NOMO-1 treated with DMSO at 0.1 percent for 48 hours (cell line): ENCODE data around the gene ERI3.

Source experiments
- DNase-seq: peaks from one replicate; lab custom pipeline; 2025; ENCODE audit not compliant: unreplicated experiment; lab: John Stamatoyannopoulos, UW

Gene ERI3, protein sequence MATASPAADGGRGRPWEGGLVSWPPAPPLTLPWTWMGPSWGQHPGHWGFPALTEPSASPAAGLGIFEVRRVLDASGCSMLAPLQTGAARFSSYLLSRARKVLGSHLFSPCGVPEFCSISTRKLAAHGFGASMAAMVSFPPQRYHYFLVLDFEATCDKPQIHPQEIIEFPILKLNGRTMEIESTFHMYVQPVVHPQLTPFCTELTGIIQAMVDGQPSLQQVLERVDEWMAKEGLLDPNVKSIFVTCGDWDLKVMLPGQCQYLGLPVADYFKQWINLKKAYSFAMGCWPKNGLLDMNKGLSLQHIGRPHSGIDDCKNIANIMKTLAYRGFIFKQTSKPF

DNA sequence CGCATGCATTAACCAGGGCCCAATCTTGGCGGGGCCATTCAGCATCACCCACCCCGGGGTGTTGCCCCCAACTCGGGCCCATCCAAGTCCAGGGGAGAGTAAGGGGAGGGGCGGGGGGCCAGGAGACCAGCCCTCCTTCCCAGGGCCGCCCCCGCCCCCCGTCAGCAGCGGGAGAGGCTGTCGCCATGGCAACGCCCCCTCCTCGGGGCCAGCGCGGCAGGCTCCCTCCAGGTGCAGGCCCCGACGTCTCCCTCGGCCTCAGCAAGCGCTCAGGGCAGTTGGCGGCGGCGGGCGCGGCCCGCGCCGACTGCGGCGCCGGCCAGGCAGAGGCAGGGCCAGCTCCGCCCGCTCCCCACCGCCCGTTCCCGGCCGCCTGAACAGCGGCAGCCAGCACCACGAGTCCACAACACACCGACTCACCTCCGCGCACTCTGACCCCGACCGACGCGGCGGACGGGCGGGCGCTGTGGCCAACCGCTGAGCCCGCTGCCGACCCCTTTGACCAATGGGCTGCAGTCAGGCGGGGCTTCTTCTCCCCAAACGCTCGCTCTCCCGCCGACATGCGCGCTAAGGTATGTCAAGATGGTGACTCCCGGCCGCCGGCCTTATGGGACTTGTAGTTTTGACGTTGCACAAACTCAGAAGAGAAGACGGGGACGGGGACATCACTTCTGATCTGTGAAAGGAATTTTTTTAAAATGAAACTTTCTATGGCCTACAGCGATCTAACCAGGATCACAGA is at the start of gene ERI3:
ERI3 (minus strand) TSS at position 418 of the 742 bp plus-strand sequence; CDS start at position 187, 231 bp downstream.
- DNase-seq: peak; percentile 99

DNA sequence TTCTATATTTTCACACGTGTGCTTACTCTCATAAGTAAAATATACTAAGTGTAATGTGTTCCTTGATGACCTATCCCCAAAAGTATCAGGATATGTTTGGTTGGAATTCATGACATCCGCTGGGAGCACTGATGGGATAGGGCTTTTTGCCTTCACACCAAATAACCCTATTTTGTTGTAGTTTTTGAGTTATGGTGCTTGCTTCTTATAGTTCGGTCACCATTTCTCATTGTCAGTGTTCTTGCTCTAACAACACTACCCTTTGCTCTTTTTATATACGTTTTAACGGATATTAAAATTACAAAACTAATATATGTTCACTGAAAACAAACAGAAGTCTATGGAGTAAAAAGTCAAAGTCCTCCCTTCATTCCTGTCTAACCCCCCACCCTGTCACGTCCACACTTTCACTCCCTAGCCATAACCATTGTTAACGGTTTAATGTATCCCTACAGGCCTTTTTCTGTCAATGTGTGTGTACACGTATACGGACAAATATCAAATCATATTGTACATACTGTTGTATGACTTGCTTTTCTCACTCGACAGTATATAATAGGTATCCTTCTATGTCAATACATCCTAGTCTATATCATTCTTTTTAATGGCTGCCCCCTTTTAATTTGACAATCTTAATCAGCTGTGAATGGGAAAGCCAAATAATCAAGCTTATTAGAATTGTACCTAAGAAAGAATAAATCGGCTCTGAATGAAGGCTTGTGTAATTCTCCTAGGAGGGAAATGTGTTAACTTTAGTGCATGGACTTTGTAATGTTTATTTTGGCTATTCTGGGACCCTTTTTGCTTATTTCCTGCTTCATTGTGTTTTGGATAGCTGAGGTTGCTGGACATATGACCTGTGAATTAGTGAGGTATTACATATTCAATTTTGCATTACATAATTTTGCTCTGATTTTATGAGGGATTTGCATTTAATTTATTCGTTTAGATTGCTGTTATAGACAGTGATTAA is 46.5 kb upstream of the ERI3 start:
- DNase-seq: no peak

DNA sequence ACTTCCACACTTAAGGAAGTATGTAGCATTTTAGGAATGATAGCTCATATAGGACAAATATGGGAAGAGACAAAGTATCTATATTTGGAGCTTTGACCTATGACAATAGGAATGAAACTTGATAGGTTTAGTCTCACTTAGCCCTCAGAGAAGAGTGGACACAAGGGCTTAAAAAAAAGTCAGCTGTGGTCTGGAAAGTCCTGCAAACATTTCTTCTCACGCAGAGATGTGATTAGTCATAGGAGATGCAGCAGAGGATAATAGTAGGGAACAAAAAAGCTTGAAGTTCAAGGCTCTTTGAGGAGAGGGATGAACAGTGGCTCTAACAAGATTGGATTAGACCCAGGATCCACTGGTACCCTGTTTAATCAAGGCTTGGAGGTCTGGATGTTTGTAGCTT is 35.2 kb upstream of the ERI3 start:
- DNase-seq: no peak

DNA sequence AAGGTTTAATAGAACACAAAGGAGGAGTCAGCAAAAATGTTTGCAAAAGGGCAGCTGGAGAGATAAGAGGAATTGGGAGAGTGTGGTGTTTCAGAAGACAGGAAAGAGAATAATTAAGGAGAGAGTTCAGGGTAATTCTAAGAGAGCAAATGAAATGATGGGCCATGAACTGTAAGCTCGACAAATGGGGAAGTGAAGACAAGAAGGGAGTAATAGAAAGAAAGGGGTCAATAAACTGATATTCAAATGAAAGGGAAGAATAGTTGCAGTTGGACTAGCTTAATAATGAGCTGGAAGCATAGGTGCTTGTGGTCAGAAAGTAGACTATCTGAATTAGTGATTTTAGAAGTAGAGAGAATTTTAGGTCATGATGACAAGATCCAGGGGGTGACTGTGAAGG is 34.4 kb upstream of the ERI3 start:
- DNase-seq: no peak

DNA sequence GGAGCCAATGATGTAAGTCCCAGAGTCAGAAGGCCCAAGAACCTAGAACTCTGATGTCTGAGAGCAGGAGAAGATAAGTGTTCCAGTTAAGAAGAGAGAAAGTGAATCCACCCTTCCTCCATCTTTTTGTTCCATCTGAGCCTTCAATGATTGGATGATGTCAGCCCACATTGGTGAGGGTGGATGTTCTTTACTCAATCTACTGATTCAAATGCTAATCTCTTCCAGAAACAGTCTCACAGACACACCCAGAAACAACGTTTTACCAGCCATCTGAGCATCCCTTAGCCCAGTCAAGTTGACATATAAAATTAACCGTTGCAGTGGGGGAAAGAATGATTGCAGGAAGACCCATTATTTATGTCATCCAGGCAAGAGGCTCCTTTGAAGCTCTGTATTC is 33.5 kb upstream of the ERI3 start:
- no peak for DNase-seq

DNA sequence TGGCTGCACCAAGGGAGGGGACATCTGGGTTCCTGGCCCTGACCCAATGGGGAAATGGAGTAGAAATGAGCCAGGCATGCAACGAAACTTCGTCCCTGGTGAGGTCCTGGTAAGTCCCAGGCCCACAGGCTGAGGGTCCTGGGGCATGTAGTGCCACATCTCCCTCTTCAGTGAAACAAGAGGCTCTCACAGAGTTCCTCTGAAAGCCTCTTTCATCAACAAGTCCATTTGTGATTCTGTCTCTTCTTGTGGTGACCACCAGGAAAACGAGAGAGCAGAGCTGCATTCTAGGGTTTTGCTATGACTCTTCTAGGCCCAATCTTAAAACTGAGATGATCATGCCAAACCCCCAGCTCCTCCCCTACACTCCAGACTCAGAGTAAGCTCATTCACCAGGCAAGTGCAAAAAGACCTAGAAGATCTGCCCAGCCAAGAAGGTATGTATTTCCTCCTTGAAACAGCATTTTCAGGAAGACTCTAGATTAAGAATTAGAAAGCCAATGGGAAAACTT is 25.7 kb upstream of the ERI3 start:
- no peak for DNase-seq

DNA sequence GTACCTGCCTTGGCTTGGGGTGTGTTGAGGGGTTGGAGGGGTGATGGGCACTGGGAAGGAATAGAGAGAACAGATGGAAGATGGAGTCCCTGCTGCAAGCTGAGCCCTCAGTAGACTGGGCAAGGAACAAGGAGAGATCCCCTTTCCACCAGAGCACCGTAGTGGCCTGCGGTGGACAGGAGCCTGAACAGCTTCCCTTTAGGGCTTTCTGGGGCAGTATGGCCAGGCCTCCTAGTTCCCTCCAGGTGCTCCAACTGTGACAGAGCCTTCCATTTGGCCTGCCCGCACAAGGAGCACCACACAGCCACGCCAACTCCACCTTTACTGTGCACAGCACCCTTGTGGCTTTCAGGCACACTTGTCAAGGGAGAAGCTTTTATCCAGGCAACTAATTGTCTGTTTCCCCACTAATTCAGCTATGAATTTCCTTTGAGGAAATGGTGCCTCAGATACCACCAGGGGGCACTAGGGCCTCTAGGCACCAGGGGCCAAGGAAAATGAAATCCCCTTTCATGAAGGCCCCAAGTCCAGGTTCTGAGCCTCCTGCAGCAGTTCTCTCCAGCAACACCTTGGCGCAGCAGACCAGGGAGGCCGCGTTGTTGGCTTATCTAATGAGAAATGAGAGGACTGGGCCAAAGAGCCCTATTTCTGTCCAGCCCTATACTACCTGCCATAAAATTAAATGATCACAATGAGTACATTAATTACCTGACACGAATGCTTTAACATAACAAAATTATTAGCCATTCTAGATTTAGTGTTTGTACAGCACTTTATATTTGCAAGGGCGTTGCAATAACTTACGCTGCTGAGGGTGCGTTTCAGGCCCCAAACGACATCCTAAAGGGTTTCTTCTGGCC is 23.1 kb upstream of the ERI3 start:
- DNase-seq: peak; percentile 90

DNA sequence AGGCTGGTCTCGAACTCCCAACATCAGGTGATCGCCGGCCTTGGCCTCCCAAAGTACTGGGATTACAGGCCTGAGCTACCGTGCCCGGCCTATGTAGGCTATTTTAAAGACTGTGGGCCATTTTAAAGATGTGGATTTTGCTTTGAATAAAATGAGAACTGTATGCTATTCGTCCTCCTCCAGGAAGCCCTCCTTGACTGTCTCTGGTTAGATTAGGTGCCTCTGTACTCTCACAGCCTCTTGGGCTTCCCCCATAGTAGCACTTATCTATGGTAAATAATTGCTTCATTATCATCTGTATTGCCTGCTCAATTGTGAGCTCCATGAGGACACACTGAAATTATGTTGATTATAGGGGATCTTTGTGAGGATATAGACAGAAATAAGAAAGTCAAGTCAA is 20.5 kb upstream of the ERI3 start:
- no peak for DNase-seq

DNA sequence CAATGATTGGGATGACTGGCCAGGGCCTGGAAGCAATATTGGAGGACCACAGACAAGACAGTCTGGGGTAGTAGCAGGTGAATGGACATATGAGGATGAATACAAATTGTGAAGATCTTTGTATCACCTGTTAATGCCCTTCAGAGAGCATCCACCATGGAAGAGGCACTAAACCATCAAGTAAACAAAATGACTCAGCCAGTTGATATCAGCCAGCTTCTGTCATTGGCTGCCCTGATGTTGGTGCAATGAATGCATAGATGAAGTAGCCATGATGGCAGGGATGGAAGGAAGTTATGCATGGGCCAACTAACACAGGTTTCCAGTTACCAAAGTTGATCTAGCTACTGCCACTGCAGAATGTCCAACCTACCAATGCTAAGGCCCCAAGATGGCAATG is 16.1 kb upstream of the ERI3 start:
- DNase-seq: no peak

DNA sequence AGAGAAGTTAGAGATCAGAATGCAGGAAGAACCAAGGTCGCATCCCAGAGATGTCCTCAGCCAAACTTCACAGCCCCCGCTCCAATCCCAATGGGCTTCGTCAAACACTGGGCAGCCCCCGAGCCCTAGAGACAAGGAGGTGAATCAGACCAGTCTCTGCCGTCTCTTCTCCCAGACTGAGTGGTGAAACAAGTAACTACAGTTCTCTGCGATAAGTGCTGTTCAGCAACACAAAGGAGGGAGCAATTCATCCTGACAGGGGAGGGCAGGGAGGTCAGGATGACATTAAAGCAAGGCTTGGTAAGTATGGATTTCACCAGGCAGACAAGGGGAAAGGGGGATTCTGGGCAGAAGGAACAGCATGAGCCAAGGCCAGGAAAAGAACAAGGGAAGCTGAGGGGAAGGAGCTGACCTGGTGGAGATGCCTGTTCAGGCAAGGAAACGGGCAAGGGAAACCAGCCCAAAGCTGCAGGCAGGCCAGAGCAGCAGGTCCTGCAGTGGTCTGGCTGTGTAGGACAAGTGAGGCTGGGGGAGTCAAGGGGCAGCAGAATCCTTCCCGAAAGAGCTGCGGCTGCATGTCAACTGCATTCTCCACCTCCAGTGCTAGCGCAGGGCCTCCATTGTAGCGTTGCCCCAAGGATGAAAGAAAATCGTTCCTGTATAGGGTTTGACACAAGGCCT is 13.6 kb upstream of the ERI3 start:
- DNase-seq: no peak

DNA sequence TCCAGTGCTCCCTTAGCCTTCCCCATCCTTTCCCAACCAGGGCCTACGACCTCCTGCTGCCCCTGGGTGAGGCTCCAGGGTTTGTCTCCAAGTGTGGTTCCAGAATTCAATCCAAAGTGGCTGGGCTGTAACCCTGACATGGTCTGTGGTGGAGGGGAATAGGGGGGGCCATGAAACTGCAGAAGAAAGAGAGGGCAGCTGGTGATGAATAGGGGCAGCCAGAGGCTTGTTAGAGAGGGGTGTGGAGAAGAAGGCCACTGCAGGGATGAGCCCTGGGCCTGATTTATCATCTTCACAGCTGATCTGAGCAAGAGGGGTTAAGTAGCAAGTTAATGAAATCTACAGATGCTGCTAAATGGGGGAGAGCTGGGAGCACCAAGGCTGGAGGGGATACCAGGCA is 12.9 kb upstream of the ERI3 start:
- DNase-seq: no peak

DNA sequence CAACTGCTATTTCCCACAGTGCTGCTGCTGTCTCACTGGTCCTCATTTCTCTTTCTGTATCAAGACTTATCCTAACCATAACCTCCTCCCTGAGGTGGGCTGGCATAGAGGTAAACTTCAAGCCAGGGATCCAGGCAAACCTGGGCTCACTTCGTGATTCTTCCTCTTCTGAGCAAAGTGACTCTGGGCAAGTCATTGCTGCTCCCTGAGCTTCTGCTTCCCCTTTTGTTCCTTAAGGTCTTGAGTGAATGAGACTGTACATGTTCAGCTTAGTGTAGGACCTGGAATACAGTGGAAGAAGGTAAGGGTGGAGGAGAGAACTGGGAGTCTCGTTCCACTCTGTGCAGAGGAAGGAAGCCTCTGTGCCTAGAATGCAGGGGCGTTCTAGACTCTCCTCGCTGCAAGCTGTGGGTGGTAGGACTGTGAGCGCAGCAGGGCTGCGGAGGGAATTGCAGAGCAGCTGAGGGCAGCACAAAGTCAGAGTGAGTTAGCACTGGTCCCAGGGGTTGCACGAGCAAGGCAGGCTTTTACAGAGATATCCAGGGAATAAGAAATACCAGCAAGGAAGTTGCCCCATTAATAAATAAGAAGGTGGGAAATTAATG is 11.4 kb upstream of the ERI3 start:
- DNase-seq: no peak

DNA sequence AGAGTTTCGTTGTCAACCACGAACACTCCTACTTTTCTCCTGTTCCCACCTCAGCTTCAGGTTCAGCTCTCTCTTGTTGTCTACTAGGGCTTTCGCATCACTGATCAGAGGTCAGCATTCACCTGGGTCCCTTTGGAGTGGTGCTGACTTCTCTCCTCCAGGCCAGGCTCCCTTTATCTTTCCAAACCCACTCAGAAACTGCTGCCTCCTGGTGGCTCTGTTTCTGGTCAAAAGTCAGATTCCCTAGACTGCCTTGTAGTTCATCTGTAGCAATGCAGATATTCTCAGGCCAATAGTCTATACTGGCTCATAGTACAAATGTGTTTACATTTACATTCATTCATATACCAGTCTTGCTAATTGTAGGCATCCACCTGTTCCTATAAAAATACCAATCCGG is 6.4 kb upstream of the ERI3 start:
- no peak for DNase-seq

DNA sequence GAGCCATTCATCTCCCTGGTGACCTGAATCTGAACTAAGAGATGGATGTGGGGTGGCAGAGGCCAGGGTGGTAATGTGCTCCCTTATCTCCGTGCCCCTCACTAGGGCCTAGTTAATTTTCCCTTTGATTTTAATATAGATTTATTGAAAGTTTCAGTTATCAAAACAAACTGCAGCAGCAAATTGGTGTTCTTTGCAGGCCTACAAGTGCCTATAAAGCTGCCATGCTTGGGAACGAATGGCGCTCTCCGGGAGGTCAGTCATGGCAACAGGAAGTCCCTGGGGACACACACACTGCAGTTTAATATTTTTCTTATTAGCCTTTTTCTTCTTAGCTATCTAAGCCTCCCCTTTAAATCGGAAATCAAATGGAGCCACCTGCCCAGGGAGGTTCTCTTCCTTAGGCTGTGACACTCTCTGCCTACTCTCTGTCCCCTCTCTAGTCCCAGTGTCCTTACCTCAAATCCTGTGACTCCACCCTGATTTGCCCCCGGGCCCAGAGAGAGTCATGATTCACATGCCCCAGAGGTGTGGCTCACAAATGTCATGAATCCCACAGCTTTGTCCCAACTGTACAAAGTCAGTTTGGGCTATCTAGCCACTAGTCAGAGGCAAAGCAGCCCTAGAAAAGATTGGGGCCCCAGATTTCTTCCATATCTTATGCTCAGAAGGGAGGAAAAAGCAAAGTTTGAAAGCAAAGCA is 4.3 kb upstream of the ERI3 start:
- DNase-seq: no peak

DNA sequence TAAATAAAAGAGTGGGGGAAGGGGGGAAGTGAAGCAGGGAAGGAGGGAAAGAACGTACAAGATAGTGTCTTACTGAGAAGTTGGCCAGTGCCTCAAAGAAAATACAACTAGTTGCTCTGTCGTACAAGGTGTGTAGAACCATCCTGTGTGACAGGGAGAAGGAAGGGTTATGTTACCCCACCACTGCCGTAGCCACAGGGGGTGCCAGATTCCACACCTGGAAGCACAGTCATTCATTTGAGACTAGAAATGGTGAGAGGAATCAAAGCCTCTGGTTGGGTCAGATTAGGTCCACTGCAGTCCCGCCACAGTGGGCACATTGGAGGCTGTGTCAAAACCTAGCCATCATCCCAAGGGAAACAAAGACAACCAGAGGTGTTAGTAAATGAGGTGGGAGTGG is 2.7 kb upstream of the ERI3 start:
- DNase-seq: no peak

DNA sequence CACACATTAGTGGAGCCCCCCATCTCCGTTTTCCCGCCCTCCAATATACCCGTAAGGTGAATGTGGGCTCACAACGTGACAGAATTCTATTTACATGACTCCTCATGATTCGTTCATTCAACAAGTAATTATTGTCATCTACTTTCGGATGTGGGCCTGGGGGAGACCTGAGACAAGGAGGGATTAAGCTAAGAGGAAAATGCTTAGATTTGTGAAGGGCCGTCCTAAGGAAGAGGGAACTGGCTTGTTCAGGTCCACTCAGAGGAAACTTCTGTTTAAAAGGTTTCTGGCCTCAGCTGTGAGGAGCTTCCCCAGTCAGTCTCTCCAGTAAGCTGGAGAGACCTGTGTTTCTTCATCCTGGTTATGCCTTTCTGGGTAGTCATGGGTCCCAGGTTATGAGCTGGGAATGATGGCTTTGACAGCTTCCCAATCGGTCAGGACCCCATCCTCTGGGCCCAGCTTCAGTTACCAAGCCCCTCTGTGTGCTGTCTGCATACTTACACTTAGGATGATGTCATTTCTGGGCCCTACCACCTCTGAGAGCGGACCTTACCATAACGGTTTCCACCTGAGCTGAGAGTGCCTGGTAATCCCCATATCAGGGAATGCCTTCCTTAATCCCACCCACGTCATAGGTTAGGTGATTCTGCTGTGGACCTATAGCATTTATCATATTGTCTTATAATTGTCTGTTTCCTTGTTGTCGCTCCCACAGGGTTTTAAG is 687 bp upstream of the ERI3 start:
- DNase-seq: no peak

DNA sequence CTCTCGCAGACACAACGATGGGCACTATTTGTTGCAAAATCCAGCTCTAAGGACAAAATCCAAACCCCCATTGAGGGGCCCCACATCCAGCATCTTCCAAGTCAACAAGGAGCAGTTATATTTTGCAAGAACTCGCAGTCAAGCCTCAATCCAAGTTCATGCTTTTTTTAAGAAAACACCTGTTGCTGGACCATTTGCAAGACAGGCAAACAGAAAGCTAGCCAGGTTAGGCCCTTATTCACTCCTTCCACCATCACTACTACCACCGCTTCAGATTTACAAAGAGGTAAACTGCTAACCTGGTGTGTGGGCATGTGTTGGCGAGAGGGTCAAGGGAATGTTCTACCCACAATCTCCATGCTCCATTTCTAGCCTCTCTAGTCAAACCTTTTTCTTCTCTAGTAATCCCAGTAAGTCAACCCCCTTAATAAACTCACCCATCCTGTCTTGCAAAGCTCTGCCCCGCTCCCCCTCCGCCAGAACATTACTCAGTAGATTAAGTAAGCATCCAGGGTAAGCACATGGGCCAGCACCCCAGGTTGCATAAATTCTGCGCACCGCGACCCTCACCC is 703 bp downstream of the ERI3 start:
- DNase-seq: no peak

DNA sequence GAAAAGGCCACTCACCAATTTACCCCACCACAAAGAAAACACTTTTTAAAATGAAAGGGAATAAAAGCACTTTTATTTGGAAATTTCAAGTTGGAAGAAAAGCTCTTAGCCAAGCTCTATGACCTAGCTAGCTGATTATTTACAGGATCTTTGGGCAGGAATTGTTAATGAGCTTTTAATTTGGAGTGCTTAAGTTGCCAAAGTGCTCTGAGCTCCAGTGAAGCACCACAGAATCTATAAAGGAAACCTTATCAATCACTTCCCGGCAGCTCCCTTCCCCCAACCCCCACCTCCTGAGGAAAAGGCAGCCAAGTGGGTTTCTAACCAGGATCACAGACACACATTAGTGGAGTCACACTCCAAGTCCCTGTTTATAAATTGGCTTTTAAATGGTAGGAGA is 1.5 kb downstream of the ERI3 start:
- no peak for DNase-seq
